ENCODE results near the gene VSIG2.

The VSIG2 gene

GRCh38 chr11:124751741-124752470 is at the start of gene VSIG2:
Gene VSIG2, minus strand, starts transcription at chr11:124752255. Its CDS starts 118 bp downstream, at chr11:124752137.
- no peak within 1 kb of the TSS for H3K4me3 ChIP-seq (ENCODE audit: low read depth, low read length)
- TF ChIP-seq CTCF (IDR thresholded peaks at IDR 0.05; ENCODE audit: low read depth, low read length) = no peak

- H3K4me3 ChIP-seq (ENCODE audit: low read depth, low read length) = peak overlapping the region; percentile 69
- no peak for TF ChIP-seq CTCF (IDR thresholded peaks at IDR 0.05; ENCODE audit: low read depth, low read length)
Observed at GRCh38 chr11:124801014-124801413, 49.0 kb upstream of the VSIG2 start.

- peak within 1 kb of the TSS; percentile 69 for H3K4me3 ChIP-seq (ENCODE audit: low read depth, low read length)
- TF ChIP-seq CTCF (IDR thresholded peaks at IDR 0.05; ENCODE audit: low read depth, low read length) = no peak
Observed at GRCh38 chr11:124800226-124800929, 48.3 kb upstream of the VSIG2 start, which contains the start of gene MSANTD2. Gene MSANTD2, minus strand, starts transcription at chr11:124800406. Its CDS starts 26 bp downstream, at chr11:124800380.

GRCh38 chr11:124799348-124800225 is 47.5 kb upstream of the VSIG2 start:
- no peak for TF ChIP-seq CTCF (IDR thresholded peaks at IDR 0.05; ENCODE audit: low read depth, low read length)
- H3K4me3 ChIP-seq (ENCODE audit: low read depth, low read length) = peak overlapping the region; percentile 69

GRCh38 chr11:124798991-124799347 is 46.9 kb upstream of the VSIG2 start:
- peak overlapping the region; percentile 69 for H3K4me3 ChIP-seq (ENCODE audit: low read depth, low read length)
- TF ChIP-seq CTCF (IDR thresholded peaks at IDR 0.05; ENCODE audit: low read depth, low read length) = no peak

GRCh38 chr11:124796312-124796711 is 44.3 kb upstream of the VSIG2 start:
- no peak for TF ChIP-seq CTCF (IDR thresholded peaks at IDR 0.05; ENCODE audit: low read depth, low read length)
- no peak overlapping the region for H3K4me3 ChIP-seq (ENCODE audit: low read depth, low read length)

Data from WI38 (cell line).